IMR-90 (cell line): ENCODE data around the gene SLC9A3. TPM values are rescaled to one million over a fixed set of nuclear protein-coding genes. Genes with fewer than 3 reads are reported as not detected.

Source experiments
- CEBPB ChIP-seq: IDR thresholded peaks from 2 replicates; pipeline ENCODE4 v1.6.1; 2012; ENCODE audit warnings: low read depth, low read length, improper control_type of control experiment
- ELK1 ChIP-seq: fragments of 150-350 bp; IDR thresholded peaks from 2 replicates; pipeline ENCODE4 v1.6.1; 2016; ENCODE audit warnings: low read depth, mild to moderate bottlenecking, low read length, moderate library complexity, borderline replicate concordance
- MXI1 ChIP-seq: IDR thresholded peaks from 2 replicates; pipeline ENCODE4 v1.6.1; 2012; ENCODE audit warnings: low read depth, mild to moderate bottlenecking, low read length, moderate library complexity, borderline replicate concordance
- NFE2L2 ChIP-seq: fragments of 150-350 bp; IDR thresholded peaks from 2 replicates; pipeline ENCODE4 v1.6.1; 2016; ENCODE audit warnings: low read depth, mild to moderate bottlenecking, low read length
- RCOR1 ChIP-seq: IDR thresholded peaks from 2 replicates; pipeline ENCODE4 v1.6.1; 2012; ENCODE audit warnings: mild to moderate bottlenecking, low read length, improper control_type of control experiment; ENCODE audit not compliant: insufficient replicate concordance
- polyA plus RNA-seq, 3 experiments: library from polyadenylated mRNA; depleted of rRNA; stranded (reverse); fragments of >200 nt; gene quantifications; 2 replicates each; pipeline ENCODE4 v1.2.3, GENCODE V29; 2012; ENCODE audit warnings: low replicate concordance in 1 of 3
- total RNA-seq: library from RNA; depleted of rRNA; stranded (reverse); fragments of >200 nt; gene quantifications from 2 replicates; pipeline ENCODE4 v1.2.3, GENCODE V29; 2012

SLC9A3 gene
- total and polyA plus RNA-seq, 2 of the 4 experiments (the other 2 are of a cell fraction): 0.72 to 1.5 TPM

DNA sequence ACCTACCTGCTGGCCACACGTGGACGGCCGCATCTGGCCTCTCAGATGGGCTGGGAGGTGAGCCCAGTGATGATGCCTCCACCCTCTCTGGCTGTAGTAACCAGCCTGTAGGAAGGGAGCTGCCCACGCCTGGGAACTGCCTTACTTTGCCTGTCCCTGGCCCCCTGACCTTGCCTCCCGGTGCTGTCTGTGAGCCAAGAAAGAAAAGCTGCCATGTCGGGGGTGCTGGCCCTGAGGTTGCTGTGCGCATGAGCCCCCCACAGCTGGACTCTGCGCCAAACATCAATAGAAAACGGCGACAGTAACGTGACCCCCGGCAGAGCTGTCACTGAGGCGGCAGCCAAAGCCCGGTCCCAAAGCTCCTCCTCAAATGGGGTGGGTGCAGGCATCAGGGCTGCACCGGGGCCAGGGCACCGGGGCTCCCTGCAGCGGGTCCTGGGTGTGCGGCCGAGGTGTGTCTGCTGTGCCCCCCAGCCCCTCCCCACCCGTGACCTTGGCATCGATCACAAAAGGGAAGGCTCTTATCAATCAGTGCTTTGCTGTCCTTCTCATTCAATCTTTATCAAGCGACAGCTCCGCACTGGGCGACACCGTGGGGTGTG is 15.3 kb upstream of the SLC9A3 start (continued):
- no peak for TF ChIP-seq ELK1
- no peak for TF ChIP-seq MXI1
- TF ChIP-seq NFE2L2: no peak
- no peak for TF ChIP-seq CEBPB
- TF ChIP-seq RCOR1: no peak
